ENCODE results near the gene RNF227.
A peak's percentile ranks its signal among the peaks of the same experiment; 100 is the strongest.
"Not testable (repeated sequence)": the region's sequence is repeated elsewhere in the genome, so short reads cannot be mapped to it uniquely, and the experiment has no call there.

RNF227 gene

DNA sequence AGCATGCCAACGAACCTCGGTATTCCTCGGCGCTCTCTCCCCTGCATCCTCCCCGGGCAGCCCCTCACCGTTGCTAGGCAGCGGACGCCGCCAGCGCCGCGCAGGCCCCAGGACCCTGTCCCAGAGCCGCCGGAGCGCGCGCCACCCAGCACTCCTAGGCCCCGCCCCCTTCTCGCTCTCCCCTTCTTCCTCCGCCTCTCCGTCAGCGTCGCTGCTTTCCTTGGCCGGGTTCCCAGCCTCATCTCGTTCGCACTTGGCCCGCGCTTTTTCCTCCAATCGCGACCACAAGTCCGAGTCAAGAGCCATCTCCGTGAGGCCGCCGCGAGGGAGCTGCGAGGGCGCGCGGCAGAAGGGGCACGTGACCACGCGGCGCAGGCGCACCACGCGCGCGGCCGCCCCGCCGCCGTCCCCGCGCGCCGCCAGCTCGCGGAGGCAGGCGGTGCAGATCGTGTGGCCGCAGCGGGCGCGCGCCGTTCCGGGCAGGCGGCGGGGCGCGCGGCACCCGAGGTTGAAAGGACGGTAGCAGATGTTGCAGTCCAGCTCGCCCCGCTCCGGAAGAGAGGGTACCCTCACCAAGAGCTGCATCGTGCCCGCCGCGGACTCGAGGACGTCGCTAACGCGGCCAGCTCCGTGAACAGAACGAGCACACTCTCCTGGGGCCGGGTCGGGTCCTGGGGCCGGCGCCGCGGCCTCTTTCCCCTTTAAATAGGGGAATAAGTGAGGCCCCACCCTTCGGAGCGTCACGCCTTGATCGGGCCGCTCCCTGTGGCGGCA, at the start of gene RNF227:
RNF227 (minus strand) TSS at position 679 of the 774 bp plus-strand sequence; CDS start at position 585, 94 bp downstream.
- POLR2A ChIA-PET: interaction anchor here (0.6 to 1.1 kb wide), 4 partner anchors 17 to 71 kb away, joined by 3 to 5 read pairs (median 5); no protein-coding TSS in a partner anchor
- TF ChIP-seq, protein P1, sequence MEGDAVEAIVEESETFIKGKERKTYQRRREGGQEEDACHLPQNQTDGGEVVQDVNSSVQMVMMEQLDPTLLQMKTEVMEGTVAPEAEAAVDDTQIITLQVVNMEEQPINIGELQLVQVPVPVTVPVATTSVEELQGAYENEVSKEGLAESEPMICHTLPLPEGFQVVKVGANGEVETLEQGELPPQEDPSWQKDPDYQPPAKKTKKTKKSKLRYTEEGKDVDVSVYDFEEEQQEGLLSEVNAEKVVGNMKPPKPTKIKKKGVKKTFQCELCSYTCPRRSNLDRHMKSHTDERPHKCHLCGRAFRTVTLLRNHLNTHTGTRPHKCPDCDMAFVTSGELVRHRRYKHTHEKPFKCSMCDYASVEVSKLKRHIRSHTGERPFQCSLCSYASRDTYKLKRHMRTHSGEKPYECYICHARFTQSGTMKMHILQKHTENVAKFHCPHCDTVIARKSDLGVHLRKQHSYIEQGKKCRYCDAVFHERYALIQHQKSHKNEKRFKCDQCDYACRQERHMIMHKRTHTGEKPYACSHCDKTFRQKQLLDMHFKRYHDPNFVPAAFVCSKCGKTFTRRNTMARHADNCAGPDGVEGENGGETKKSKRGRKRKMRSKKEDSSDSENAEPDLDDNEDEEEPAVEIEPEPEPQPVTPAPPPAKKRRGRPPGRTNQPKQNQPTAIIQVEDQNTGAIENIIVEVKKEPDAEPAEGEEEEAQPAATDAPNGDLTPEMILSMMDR (IDR thresholded peaks at IDR 0.05; ENCODE audit: control extremely low read depth, extremely low read depth, low read depth, missing control alignments): no peak
- DNase-seq (ENCODE audit: extremely low spot score): peak; percentile 85
- CTCF ChIA-PET: interaction anchor here (0.7 to 15.1 kb wide), 12 partner anchors 9 to 144 kb away, joined by 3 to 234 read pairs (median 5); partner anchors contain the start of genes CNTROB, GUCY2D, KCNAB3 and TRAPPC1

DNA sequence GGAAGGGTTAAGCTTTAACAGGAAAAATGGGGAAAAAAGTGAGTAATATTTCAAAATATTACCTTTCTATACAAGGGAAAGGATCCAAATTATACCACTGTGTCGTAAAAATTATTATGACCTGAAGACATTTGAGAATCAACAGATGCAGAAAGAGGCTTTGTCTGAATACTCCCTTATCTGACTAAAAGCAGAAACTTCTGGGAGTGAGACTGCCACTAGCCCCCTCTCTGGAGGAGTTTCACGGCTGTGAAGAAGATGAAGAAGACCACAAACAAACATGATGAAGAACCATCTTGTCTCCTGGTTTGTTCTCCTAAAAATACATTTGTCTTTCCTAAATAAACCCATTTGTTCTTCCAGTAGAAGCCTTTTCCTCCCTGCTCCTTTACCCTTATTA, 45.3 kb upstream of the RNF227 start:
- POLR2A ChIA-PET: no interaction called here
- CTCF ChIA-PET: no interaction called here
- no peak for DNase-seq (ENCODE audit: extremely low spot score)
- TF ChIP-seq, protein P1 (IDR thresholded peaks at IDR 0.05; ENCODE audit: control extremely low read depth, extremely low read depth, low read depth, missing control alignments): no peak

DNA sequence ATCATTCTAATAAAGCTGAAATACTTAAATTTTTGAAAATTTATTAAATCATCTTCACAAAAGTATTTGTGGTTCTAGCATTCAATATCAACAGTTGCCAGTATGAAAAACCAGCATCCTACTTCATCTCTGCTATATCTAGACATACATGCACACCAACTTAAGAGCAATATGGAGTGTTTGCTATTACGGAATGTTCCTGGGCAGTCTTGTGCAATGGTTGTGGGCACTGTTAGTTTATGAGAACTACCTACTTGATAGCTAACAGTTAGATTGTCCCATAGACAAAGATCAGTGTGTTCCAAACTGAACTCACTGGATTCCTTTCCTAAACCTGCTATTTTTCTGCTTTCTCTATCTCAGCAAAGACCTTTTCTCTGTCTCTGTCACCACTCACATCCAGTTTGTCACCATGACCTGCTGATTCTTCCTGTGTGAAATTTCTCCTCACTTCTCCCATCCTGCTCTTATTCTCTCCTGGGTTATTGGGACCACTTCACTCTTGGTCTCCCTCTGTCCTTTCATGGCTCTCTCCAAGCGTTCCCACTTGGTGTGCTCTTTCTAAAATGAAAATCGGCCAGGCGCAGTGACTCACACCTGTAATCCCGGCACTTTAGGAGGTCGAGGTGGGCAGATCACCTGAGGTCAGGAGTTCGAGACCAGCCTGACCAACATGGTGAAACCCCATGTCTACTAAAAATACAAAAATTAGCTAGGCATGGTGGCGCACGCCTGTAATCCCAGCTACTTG, 43.6 kb upstream of the RNF227 start:
- no peak for DNase-seq (ENCODE audit: extremely low spot score)
- POLR2A ChIA-PET: no interaction called here
- CTCF ChIA-PET: no interaction called here
- TF ChIP-seq, protein P1 (IDR thresholded peaks at IDR 0.05; ENCODE audit: control extremely low read depth, extremely low read depth, low read depth, missing control alignments): no peak

DNA sequence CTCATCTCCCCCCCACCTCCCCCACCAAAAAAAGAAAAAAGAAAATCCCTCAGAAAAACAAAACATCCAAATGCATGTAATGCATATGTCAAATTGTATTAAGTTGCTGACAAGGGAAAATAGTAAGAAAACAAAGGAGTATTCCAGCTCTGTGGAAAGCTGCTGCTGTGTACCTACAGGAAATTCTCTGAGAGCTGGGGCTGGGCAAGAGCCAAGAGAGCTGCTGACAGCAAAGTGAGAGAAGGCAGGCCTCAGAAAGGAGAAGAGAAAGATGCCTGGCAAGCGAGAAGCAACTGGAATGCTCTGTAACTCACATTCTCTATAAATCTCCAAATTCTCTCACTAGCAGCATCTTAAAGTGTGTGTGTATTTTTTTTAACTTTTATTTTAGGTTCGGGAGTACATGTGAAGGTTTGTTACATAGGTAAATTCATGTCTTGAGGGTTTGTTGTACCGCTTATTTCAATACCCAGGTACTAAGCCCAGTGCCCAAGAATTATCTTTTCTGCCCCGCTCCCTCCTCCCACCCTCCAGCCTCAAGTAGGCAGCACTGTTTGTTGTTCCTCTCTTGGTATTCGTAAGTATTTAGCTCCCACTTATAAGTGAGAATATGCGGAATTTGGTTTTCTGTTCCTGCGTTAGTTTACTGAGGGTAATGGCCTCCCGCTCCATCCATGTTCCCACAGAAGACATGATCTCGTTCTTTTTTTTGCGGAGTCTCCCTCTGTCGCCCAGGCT, 40.3 kb upstream of the RNF227 start:
- no peak for DNase-seq (ENCODE audit: extremely low spot score)
- ChIA-PET POLR2A (interaction anchor here (0.6 kb wide), 1 partner anchor 12 kb away, joined by 4 read pairs; no protein-coding TSS in a partner anchor), CTCF (interaction anchor here (0.8 to 1.2 kb wide), 4 partner anchors 18 to 58 kb away, joined by 3 read pairs; no protein-coding TSS in a partner anchor)
- TF ChIP-seq, protein P1 (IDR thresholded peaks at IDR 0.05; ENCODE audit: control extremely low read depth, extremely low read depth, low read depth, missing control alignments): no peak

DNA sequence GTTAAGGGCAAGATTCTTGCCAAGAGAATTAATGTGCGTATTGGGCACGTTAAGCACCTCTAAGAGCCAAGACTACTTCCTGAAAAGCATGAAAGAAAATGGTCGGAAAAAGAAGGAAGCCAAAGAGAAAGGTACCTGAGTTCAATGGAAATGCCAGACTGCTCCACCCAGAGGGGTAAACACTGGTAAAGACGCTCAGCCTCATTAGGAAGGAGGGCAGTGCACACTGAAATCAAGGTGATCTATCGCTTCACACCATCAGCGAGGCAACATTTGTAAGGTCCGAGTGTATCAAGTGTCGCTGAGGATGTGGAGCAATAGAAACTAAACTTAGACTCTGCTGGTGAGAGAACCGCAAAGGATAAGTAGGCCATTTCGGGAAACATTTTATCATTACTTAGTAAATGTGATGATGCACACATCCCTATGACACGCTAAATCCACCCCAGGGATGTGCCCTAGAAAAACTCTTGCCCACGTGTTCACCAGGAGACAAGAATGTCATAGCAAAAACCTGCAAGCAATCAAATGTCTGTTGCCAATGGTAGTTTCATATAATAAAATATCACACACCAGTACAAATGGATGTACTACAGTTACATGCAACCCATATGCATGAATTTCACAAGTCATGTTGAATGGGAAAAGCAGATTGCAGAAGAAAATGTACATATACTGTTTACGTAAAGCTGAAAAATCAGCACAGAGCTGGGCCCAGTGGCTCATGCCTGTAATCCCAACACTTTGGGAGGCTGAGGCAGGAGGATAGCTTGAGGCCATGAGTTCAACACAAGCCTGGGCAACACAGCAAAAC, 39.5 kb upstream of the RNF227 start:
- TF ChIP-seq, protein P1 (IDR thresholded peaks at IDR 0.05; ENCODE audit: control extremely low read depth, extremely low read depth, low read depth, missing control alignments): no peak
- ChIA-PET POLR2A (no interaction called here), CTCF (interaction anchor here (0.8 to 1.2 kb wide), 4 partner anchors 17 to 57 kb away, joined by 3 read pairs; no protein-coding TSS in a partner anchor)
- DNase-seq (ENCODE audit: extremely low spot score): no peak

DNA sequence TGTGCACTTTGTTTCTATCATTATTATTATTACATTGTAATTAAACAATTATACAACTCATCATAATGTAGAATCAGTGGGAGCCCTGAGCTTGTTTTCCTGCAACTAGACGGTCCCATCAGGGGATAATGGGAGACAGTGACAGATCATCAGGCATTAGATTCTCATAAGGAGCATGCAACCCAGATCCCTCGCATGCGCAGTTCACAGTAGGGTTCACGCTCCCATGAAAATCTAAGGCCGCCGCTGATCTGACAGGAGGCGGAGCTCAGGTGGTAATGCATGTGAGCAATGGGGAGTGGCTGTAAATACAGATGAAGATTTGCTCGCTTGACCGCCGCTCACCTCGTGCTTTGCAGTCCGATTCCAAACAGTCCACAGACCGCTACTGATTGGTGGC, 37.2 kb upstream of the RNF227 start:
- CTCF ChIA-PET: interaction anchor here (1.0 to 2.5 kb wide), 7 partner anchors 14 to 140 kb away, joined by 3 to 12 read pairs (median 4); no protein-coding TSS in a partner anchor
- POLR2A ChIA-PET; DNase-seq (ENCODE audit: extremely low spot score): not testable (repeated sequence)

All from GM10248 (cell line).